SU-DHL-6 (cell line): ENCODE results near the gene FRZB.

ENCODE experiments used
- EZH2phosphoT487 ChIP-seq: fragments of 200-600 bp; sonication (generic), shearing (Covaris generic); conservative IDR thresholded peaks from 2 replicates; pipeline ENCODE4 v1.6.1; 2018; ENCODE audit warnings: mild to moderate bottlenecking, antibody characterized with exemption, low read length, moderate library complexity, mixed read lengths
- TF ChIP-seq, protein P1 (sequence below): fragments of 200-600 bp; sonication (generic); IDR thresholded peaks from one replicate; pipeline ENCODE4 v1.5.1; 2017; ENCODE audit warnings: antibody characterized with exemption, mild to moderate bottlenecking, low read length, moderate library complexity; ENCODE audit not compliant: insufficient read depth, poor library complexity, severe bottlenecking

GRCh38 chr2:182904844-182905243 is 38.4 kb upstream of the FRZB start:
- TF ChIP-seq EZH2phosphoT487, result no peak
- TF ChIP-seq, protein P1, sequence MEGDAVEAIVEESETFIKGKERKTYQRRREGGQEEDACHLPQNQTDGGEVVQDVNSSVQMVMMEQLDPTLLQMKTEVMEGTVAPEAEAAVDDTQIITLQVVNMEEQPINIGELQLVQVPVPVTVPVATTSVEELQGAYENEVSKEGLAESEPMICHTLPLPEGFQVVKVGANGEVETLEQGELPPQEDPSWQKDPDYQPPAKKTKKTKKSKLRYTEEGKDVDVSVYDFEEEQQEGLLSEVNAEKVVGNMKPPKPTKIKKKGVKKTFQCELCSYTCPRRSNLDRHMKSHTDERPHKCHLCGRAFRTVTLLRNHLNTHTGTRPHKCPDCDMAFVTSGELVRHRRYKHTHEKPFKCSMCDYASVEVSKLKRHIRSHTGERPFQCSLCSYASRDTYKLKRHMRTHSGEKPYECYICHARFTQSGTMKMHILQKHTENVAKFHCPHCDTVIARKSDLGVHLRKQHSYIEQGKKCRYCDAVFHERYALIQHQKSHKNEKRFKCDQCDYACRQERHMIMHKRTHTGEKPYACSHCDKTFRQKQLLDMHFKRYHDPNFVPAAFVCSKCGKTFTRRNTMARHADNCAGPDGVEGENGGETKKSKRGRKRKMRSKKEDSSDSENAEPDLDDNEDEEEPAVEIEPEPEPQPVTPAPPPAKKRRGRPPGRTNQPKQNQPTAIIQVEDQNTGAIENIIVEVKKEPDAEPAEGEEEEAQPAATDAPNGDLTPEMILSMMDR, result no peak
